Neutrophil (primary cell): Measurements from ENCODE around the gene CCDC92B.

ENCODE experiments used
- H3K27ac ChIP-seq: fragments of 200-600 bp; sonication (generic); 2 replicates; pipeline ENCODE4 v1.5.1; 2016; ENCODE audit warnings: mild to moderate bottlenecking, moderate library complexity
- H3K27me3 ChIP-seq: fragments of 200-600 bp; sonication (generic); 2 replicates; pipeline ENCODE4 v1.6.0; 2016; ENCODE audit warnings: mild to moderate bottlenecking
- H3K36me3 ChIP-seq: fragments of 200-600 bp; sonication (generic); 2 replicates; pipeline ENCODE4 v1.5.1; 2017
- H3K4me1 ChIP-seq, 2 experiments: fragments of 200-600 bp in 1 of 2; sonication (generic) in 1 of 2; 1 replicate in 1 of 2; 2 replicates in 1 of 2; pipeline versions ENCODE4 v1.5.1 to v1.6.1; 2013 to 2016; ENCODE audit warnings: low read depth in 1 of 2, low read length in 1 of 2, mild to moderate bottlenecking in 1 of 2, moderate library complexity in 1 of 2; ENCODE audit not compliant: control insufficient read depth in 1 of 2, insufficient read depth in 1 of 2
- H3K4me3 ChIP-seq, 2 experiments: fragments of 200-600 bp in 1 of 2; sonication (generic) in 1 of 2; 1 replicate in 1 of 2; 2 replicates in 1 of 2; pipeline ENCODE4 v1.5.1; 2013 to 2016; ENCODE audit warnings: low read depth in 1 of 2, low read length in 1 of 2, mild to moderate bottlenecking in 1 of 2, moderate library complexity in 1 of 2
- H3K9me3 ChIP-seq: fragments of 200-600 bp; sonication (generic); 2 replicates; pipeline ENCODE4 v1.5.1; 2016
- CTCF ChIP-seq: fragments of 200-600 bp; sonication (generic); IDR thresholded peaks from 2 replicates; pipeline ENCODE4 v1.5.1; 2016; ENCODE audit warnings: antibody characterized with exemption

CCDC92B gene

DNA sequence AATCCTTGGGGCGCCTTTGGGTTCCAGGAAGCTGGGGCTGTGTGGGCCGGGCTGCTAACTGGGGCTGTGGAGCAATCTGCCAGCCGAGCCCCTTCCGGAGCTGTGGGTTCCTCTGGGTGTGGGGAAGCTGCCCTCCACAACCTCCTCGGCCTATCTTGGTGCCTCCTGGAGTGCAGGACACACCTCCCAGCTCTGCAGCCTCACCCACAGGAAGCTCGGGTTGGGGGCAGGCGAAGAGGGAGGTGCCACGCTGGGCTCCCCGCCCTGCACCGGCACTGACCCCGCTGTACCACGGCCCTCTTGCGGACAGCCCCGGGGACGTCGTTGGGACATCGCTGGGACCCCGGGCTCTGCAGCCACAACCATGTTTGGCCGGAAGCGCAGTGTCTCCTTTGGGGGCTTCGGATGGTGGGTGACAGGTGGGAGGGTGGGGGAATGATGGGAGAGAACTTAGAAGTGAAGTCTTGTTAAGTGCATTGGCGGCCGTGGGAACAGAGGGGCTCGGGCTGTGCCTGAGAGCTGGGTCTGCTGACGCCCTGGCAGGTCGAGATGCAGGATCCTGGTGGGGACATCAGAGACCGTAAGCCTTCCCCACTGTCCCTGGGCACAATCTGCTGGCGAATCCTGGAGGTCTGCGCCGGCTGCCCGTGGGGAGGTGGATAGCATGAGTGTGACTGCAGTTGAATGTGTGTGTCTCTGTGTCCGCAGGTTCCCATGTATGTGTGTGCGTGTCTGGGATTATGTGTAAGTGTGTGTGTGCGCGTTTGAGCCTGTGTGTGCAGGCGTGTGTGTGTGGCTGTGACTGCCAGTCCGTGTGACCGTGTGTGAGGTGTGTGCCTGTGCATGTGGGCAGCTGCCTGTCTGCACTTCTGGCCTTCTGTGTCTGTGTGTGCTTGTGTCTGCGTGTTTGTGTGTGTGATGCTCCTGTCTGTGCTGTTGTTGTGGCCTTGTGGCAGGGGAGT, 47.0 kb upstream of the CCDC92B start, which contains the start of gene RAP1GAP2:
TSS of gene RAP1GAP2 (plus strand) at position 275 of the 962 bp plus-strand sequence. CDS start at position 365, 90 bp downstream.
- Histone ChIP-seq H3K27me3 (no peaks in the 10 kb centered on the region), H3K27ac (peak within 1 kb of the TSS; percentile 99), H3K9me3 (no peaks in the 10 kb centered on the region), H3K36me3 (peaks cover 12% of the 10 kb centered on the region), H3K4me3 (peak within 1 kb of the TSS; percentile 85 to 91), H3K4me1 (peaks cover 70 to 77% of the 10 kb centered on the region in 2 experiments)
- peak; percentile 90 for TF ChIP-seq CTCF

GRCh38 chr17:2795441-2796163, 46.1 kb upstream of the CCDC92B start:
- H3K9me3 ChIP-seq: no peaks in the 10 kb centered on the region
- no peaks in the 10 kb centered on the region for H3K27me3 ChIP-seq
- peak overlapping the region; percentile 85 to 91 for H3K4me3 ChIP-seq
- H3K27ac ChIP-seq: peak overlapping the region; percentile 99
- H3K4me1 ChIP-seq: peaks cover 78 to 86% of the 10 kb centered on the region in 2 experiments
- TF ChIP-seq CTCF: no peak
- peaks cover 5% of the 10 kb centered on the region for H3K36me3 ChIP-seq

DNA sequence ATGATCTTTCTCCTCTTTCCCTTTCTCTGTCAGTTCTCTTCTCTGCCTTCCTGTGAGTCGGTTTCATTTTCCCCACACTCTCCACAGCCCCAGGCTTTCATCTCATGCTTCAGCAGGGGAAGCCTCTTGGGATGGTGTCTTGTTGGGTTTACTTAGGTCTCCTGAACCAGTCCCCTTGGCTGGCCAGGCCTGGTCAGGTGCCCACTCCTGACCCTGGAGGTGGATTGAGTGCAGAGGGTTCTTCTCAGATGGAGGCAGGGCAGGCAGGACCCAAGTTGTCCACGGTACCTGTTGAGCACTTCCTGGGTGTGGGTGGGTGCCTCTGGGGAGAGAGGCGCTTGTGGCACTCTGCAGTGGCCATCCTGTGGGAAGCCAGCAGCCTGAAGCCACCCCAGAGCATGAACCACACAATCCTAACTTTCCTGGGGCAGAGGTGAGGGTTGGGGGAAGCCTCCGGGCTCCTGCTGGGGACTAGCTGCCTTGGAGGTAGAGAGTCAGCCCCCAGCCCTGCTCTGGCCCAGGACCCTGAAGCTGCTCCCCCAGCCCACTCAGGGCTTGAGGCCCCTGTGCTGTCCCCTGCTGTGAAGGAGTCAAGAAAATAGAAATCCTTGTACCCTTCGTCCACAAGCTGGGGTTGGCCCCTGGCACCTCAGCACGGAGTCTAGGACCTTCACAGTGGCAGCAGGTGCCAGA, 44.8 kb upstream of the CCDC92B start:
- Histone ChIP-seq H3K27ac (peak overlapping the region; percentile 99), H3K4me1 (peaks cover 81 to 93% of the 10 kb centered on the region in 2 experiments), H3K9me3 (no peaks in the 10 kb centered on the region), H3K27me3 (no peaks in the 10 kb centered on the region), H3K36me3 (no peaks in the 10 kb centered on the region), H3K4me3 (peak overlapping the region; percentile 85 to 91)
- no peak for TF ChIP-seq CTCF

GRCh38 chr17:2792366-2793169, 43.1 kb upstream of the CCDC92B start:
- Histone ChIP-seq H3K4me3 (peak overlapping the region; percentile 50 to 67), H3K4me1 (peaks cover 64 to 77% of the 10 kb centered on the region in 2 experiments), H3K27me3 (no peaks in the 10 kb centered on the region), H3K27ac (peak overlapping the region; percentile 99), H3K36me3 (no peaks in the 10 kb centered on the region), H3K9me3 (no peaks in the 10 kb centered on the region)
- TF ChIP-seq CTCF: no peak
